Activated CD4-positive, alpha-beta T cell treated with anti-CD3 and anti-CD28 coated beads, Interleukin-2, amount 50 U/mL, for 1 hour (primary cell): ENCODE data around the gene ANKRD16.
"Not testable (repeated sequence)": the region's sequence is repeated elsewhere in the genome, so short reads cannot be mapped to it uniquely, and the experiment has no call there.

Experiments
- DNase-seq: peaks from one replicate; pipeline ENCODE4 v3.0.0-alpha.2; 2020

ANKRD16 gene

DNA sequence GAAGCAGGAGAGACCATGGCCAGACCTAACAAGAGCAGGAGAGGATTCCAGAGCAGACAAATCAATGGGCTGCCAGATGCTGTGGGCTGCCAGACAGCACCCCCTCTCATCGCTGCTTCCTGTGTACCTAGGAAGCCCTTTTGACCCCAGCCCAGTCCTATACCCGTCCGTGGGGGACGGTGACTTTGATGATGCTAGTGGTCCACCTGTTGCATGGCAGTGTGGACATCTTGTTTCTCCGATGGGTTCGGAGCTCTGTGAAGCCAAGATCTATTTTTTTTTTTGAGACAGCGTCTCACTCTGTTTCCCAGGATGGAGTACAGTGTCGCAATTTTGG lies 58.3 kb downstream of the ANKRD16 start:
- DNase-seq = no peak

DNA sequence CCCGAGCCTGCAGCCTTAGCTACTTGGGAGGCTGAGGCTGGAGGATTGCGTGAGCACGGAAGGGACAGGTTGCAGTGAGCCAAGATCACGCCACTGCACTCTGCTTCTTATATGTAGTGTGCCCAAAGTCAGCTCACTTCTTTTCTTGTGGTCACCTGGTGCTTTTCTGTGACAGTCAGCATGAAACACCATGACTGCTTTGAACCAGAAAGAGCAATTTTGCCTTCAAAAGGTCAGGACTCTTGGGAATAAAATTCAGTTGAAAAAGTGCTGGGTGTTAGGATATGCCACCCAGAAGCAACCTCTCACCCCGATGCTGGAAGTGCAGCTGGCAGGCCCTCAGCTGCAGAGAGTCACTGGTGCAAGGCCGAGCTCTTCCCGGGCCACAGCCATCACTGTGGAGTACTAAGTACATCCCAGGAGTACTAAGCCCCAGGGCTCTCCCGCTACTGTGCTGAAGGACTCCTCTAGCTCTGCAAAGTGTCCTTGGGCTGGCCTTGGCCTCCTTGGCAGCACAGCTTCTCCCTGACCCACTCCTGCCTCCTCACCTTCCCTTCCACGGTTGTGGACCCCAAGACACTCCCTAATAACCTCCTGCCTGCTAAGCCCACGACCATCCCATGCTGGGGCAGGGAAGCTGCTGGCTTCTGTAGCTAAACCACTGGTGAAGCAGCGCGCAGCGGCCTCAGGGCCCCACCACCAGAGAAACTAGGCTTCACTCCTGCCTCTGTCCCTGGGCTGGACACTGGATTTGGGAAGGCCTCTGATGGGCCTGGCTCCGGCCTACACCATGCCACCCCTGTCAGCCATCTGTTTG lies 58.9 kb downstream of the ANKRD16 start:
- no peak for DNase-seq

DNA sequence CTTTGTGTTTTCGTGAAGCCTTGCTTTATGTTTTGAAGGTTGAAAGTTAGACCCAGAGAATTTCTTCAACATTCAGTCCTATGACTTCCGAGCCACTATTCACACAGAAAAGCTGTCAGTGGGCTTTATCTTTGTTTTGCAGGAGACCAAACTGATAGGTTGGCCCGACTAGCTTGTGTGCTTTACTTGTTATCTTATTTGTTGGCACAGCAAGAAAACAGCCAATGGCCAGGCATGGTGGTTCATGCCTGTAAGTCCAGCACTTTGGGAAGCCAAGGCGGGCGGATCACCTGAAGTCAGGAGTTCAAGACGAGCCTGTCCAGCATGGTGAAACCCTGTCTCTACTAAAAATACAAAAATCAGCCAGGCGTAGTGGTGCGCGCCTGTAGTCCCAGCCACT lies 60.4 kb downstream of the ANKRD16 start:
- DNase-seq = no peak

DNA sequence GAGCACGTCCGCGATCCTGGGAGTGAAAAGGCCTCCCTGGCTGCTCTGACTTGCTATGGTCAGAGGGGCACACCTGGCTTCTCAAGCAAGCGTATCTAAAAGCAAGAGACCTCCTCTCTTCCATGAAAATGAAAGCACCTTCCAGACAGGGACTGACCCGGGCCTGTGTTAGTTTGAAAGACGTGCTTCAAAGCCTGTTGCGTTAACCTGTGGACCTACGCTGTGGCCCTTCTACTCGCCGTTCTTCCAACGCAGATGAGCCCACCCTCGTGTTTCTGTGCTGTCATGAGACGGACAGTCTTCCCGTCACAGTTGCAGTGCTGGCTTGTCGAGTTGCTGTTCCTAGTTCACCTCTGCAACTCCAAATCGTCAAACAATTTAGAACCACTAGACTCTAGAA lies 61.0 kb downstream of the ANKRD16 start:
- no peak for DNase-seq

DNA sequence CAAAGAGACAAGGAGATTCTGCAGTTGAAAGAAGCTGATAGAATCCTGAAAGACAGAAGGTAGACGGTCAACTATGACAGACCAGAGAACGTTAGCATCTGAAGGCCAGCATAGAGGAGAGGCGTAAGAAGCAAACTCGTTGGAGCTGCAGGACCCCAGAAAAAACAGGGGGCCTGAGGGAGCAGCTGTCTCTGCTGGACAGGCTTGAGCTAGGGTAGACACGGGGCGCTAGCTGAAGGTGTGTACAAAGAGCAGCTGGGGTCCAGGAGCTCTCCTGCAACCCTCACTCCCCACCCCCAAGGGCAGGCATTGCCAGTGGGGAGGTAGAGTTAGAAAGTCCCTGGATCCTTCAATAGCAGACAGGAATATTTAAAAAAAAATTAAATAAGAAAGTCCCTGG lies 61.9 kb downstream of the ANKRD16 start:
- DNase-seq = no peak

DNA sequence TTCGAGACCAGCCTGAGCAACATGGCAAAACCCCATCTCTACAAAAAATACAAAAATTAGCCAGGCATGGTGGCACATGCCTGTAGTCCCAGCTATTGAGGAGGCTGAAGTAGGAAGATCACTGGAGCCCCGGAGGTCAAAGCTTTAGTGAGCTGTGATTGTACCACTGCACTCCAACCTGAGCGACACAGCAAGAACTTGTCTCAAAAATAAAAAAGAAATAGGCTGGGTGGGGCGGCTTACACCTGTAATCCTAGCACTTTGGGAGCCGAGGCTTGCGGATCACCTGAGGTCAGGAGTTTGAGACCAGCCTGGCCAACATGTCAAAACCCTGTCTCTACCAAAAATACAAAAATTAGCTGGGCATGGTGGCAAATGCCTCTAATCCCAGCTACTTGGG lies 63.2 kb downstream of the ANKRD16 start:
- not testable (repeated sequence) for DNase-seq

DNA sequence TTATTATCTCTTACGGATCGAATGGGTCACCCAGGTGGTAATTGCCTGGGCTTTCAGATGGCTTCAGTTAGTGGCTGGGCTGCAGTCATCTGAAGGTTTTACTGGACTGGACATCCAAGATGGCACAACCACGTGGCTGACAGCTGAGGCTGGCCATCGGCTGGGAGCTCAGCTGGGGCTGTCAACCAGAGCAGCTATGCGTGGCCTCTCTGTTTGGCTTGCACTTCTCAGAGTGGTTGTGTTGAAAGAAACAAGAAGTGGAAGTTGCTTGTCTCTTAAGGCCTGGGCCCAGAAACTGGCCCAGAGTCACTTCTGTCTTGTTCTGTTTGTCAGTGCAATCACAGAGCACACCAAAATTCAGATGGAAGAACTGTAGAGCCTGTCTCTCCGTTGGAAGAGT lies 70.8 kb downstream of the ANKRD16 start:
- no peak for DNase-seq

DNA sequence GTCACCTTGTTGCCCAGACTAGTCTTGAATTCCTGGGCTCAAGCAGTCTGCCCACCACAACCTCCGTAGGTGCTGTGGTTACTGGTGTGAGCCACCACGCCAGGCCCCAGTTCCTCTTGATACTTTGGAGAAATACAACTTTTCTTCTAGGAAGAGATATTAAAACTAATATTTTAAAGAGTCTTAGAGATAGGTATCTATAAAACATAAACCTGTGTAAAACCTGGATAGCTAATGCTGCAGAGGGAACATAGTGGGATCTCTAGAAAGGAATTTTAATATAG lies 71.7 kb downstream of the ANKRD16 start:
- DNase-seq = no peak

DNA sequence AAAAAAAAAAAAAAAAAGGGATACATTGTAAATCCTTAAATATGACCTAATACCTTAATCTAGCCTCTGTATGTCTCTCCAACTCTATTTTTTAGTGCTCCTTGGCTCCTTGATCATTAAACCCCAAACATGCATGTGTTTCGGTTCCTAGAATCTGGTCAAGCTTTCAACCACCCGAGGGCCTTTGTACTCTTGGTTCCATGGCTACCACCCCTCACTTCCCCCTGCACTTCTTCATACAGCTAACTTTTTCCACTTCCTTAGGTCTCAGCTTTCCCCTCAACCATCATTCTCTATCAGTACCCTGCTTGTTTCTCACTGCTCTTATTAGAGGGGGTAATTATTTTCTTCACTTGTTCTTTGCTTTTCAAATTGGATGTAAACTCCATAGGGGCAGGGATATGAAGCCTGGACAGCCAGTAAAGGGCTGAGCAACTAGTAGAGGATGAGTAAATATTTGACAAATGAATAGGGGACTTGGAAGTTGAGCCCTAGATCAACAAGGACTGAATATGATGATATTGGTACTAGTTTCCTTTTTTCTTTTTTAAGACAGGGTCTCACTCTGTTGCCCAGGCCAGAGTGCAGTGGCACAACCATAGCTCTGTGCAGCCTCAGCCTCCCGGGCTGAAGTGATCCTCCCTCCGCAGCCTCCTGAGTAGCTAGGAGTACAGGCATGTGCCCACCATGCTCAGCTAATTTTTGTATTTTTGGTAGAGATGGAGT lies 72.2 kb downstream of the ANKRD16 start:
- no peak for DNase-seq

DNA sequence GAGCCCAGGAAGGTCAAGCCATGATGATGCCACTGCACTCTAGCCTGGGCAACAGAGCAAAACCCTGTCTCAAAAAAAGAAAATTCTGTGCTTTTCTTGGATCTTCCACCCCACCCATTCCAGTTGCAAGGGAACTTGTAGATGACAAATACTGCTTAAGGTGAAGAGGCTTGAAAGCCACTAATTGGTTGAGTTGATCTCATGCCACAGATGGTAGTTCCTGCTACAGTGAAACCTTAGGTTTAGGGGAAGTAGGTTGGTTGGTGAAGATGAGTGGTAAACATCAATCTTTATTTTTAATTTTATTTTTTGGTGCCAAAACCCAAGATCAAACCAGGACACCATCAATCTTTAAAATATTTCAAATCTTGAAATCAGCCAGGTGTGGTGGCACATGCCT lies 73.5 kb downstream of the ANKRD16 start:
- no peak for DNase-seq

DNA sequence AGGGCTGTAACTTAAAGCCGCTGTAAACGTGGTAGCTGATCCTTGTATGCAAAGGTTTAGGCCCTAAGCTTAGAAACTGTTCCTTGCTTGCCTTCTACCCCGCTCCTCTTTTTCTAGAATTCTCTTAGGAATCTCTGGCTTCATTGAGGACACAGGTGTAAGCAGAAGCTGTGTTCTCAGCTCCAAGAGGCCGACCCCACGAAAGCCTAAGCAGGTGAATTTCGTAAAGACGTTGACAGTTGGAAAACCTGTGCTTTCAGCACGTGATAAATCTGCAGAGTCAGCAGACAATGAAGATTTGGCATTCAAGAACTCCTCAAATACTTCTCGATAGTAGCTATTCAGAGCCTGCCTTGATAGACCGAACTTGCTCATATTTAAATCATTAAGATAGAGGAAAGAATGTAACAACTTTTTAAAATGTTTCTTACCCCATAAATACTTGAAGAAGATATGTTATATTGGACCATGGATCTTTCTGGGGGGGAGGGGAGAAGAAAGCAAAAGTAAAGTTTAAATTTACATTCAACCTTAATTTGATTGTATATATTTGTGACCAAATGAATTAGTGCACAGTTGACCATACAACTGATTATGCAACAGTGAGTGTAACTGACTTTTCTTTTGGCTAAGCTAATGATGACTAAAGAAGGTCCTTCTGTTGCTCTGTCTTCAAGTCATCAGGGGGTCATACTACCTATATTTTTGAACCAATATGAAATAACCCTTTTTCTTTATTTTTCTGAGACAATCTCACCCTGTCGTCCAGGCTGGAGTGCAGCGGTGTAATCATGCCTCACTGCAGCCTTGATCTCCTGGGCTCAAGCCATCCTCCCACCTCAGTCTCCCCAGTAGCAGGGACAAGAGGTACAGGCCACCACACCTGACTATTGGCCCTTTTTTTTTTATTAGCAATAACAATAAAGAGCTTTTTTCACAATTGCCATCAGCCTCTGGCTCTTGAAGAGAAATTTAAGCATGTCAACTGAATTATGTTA lies 75.3 kb downstream of the ANKRD16 start:
- peak; percentile 21 for DNase-seq

DNA sequence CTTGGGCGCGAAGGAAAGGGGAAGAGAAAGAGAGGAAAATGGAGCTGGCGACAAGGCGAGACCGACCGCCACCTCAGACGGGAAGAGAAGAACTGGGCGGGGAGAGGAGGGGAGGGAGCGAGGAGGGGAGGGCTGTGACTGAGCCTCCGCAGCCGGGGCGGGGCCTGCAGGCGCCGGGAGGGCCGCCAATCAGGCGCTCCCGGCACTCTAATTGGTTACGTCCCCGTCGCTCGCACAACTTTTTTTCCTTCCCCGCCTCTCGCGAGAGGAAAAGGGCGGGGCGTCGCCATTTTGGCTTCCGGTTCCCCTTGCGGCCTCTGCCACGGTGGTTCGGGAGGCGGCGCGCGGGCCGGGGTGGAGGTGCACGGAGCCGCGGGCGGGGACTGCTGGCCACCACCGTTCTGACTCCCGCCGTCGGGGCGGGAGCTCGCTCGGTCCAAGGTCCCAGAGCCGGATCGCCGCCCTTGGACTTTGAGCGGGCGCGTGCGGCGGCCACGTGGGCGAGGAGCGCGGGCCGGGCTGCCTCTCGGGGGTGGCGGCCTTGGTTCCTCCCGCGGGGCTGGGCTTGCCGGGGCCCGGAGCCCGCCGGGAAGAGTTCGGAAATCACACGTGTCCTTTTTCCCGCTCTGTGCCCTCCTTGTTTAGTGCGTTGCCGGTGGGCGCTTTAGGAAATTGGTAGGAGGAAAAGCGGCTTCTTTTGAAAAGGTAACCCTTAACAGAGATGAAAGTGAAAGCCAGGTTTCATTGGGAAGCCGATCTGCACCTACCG lies 76.2 kb downstream of the ANKRD16 start, which contains the start of gene GDI2:
GDI2 (minus strand) TSS at position 94 of the 769 bp plus-strand sequence. CDS start 176 bp downstream, outside the sequence.
- peak; percentile 96 for DNase-seq

DNA sequence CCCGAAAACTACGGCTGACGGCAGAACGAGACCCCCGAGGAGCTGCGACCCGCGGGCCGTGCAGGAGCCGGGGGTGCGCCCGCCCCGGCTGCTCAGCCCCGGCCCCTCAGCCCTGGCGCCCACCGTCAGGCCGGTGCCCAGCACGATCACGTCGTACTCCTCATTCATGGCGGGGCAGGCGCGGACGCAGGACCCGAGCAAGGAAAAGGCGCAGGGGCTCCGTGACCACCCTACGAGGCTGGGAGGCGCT lies 76.7 kb downstream of the ANKRD16 start:
- DNase-seq = no peak

DNA sequence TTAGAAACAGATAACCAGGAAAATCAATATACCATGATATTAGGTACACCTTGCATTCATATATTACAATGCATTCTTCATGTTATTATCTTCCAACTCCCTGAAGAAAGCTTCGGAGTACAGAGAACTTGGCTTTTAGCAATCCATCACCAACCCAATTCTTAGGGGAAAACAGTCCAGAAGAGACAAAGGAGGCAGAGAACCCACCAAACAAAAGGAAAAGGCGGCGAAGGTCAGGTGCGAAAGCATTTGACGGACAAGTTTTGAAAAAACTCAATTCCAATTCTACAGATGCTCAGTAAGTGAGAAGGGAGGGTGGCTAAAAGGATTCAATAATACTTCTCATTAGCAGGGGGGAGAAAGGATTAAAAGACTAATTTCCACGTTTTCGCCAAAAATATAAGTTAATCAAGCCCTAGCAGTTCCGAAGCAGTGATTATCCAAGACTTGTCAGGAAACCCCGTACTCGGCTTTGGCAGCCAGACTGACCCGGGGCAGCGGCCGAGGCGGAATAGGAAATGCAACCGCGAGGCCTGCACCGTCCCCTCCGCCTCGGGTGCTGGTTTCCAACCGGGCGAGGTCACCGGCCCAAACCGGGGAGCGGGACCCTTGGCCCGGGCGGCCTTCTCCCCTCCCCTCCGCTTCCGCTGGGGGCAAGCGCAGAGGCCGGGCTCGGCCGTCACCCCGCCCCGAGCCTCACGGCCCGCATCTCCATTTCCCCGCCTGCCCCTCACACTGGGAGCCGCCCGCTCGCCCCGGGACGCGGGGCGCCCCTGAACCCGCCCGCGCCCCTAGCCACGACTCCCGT lies 77.2 kb downstream of the ANKRD16 start:
- DNase-seq = peak; percentile 24
